ENCODE measurements around the gene SALL3.

SALL3 gene

GRCh38 chr18:78980777-78981380 lies 1.3 kb downstream of the SALL3 start:
- DNase-seq (ENCODE audit: low read depth in 3 of 3), result no peak

GRCh38 chr18:78981394-78981831 lies 1.8 kb downstream of the SALL3 start:
- DNase-seq (ENCODE audit: low read depth in 3 of 3), result no peak

GRCh38 chr18:78981989-78982620 lies 2.5 kb downstream of the SALL3 start:
- DNase-seq (ENCODE audit: low read depth in 3 of 3), result no peak

GRCh38 chr18:78983512-78983911 lies 3.9 kb downstream of the SALL3 start:
- no peak for DNase-seq (ENCODE audit: low read depth in 3 of 3)

- no peak for DNase-seq (ENCODE audit: low read depth in 3 of 3)
These were observed 5.5 kb downstream of the SALL3 start for GRCh38 chr18:78984941-78985784.

GRCh38 chr18:78986018-78986481 lies 6.4 kb downstream of the SALL3 start:
- no peak for DNase-seq (ENCODE audit: low read depth in 3 of 3)

GRCh38 chr18:78991446-78991845 lies 11.8 kb downstream of the SALL3 start:
- DNase-seq (ENCODE audit: low read depth in 3 of 3), result no peak

- DNase-seq (ENCODE audit: low read depth in 3 of 3), result no peak
These were observed 12.7 kb downstream of the SALL3 start for GRCh38 chr18:78992041-78993011.

GRCh38 chr18:78993014-78993926 lies 13.7 kb downstream of the SALL3 start:
- DNase-seq (ENCODE audit: low read depth in 3 of 3), result no peak

- no peak for DNase-seq (ENCODE audit: low read depth in 3 of 3)
These were observed 14.4 kb downstream of the SALL3 start for GRCh38 chr18:78994000-78994399.

GRCh38 chr18:78994531-78994930 lies 14.9 kb downstream of the SALL3 start:
- no peak for DNase-seq (ENCODE audit: low read depth in 3 of 3)

GRCh38 chr18:78994977-78995582 lies 15.5 kb downstream of the SALL3 start:
- DNase-seq (ENCODE audit: low read depth in 3 of 3), result no peak

GRCh38 chr18:78995740-78996395 lies 16.2 kb downstream of the SALL3 start:
- no peak for DNase-seq (ENCODE audit: low read depth in 3 of 3)

GRCh38 chr18:78996741-78997490 lies 17.3 kb downstream of the SALL3 start:
- DNase-seq (ENCODE audit: low read depth in 3 of 3), result no peak

- DNase-seq (ENCODE audit: low read depth in 3 of 3), result no peak
These were observed 18.9 kb downstream of the SALL3 start for GRCh38 chr18:78998371-78999071.

- DNase-seq (ENCODE audit: low read depth in 3 of 3), result no peak
These were observed 20.3 kb downstream of the SALL3 start for GRCh38 chr18:78999939-79000338.

GRCh38 chr18:79000997-79001396 lies 21.4 kb downstream of the SALL3 start:
- DNase-seq (ENCODE audit: low read depth in 3 of 3), result no peak

GRCh38 chr18:79005653-79006052 lies 26.0 kb downstream of the SALL3 start:
- DNase-seq (ENCODE audit: low read depth in 3 of 3), result no peak

Measured in stimulated activated CD4-positive, alpha-beta T cell treated with anti-CD3 and anti-CD28 coated beads, TNF-alpha, amount 100 ng/mL, for 4 hours (primary cell).